Tongue (tissue), 2 donors: ENCODE results near the gene SGK1. TPM values are rescaled to one million over a fixed set of nuclear protein-coding genes. Genes with fewer than 3 reads are reported as not detected.
"Not testable (repeated sequence)": the region's sequence is repeated elsewhere in the genome, so short reads cannot be mapped to it uniquely, and the experiment has no call there.

Source experiments
- DNase-seq: peaks from one replicate; pipeline ENCODE4 v3.0.0-alpha.2; 2015
- total RNA-seq: library from RNA; depleted of rRNA; stranded (reverse); fragments of >200 nt; gene quantifications from one replicate; pipeline ENCODE4 v1.2.3, GENCODE V29; 2014

The SGK1 gene
- total RNA-seq, 1 donor from 2014 or later, result 59.6 TPM

DNA sequence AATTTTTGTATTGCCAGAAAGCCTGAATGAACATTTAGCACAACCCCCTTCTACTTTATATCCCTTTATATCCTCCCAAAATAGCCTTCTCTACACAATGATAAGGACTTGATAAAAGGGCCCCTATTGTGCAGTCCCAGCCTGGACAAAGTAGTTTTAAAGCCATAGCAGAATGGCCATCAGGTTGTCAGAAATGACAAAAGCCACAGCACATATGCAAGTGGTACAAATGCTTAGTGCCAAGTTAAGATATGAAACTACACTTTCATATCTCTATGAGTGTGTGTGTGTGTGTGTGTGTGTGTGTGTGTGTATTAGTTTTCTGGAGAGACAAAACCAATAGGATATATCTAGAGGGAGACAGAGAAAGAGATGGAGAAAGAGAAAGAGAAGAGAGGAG is 132.6 kb downstream of the SGK1 start:
- DNase-seq, result no peak

DNA sequence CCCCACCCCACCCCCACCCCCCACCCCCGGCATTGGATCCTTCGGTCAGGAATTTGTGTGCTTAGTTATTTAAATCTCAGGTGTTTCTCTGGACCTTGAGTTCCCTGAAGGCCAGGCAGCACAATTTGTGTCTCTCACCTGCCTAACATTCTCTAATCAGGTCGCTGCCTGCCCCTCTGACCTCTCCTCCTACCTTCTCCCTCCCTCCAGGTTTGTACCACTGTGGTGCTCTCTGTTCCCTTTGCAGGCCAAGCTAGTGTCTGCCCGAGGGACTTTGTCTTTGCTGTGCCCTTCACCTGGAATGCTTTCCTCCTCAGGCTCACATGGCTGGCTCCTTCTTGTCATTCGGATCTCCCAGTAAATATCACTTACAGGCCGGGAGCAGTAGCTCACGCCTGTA is 134.1 kb downstream of the SGK1 start:
- no peak for DNase-seq

DNA sequence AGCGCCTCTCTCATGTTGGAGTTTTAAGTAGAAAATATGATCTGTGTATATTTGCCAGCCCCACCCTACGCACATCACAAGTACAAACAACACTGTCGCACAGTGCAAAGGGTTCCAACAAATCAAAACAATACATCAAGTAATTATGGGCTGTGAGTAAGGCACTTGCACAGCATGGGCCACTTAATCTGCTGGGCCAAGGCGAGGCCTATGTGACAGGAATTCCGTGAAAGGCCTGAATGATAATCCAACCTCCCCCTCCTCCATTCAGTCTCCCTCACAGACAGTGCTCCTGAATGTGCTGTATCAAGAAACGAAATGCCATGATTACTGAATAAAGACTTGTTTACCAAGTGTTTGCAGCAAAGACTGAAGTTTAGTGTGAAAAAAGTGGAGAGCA is 135.4 kb downstream of the SGK1 start:
- no peak for DNase-seq

DNA sequence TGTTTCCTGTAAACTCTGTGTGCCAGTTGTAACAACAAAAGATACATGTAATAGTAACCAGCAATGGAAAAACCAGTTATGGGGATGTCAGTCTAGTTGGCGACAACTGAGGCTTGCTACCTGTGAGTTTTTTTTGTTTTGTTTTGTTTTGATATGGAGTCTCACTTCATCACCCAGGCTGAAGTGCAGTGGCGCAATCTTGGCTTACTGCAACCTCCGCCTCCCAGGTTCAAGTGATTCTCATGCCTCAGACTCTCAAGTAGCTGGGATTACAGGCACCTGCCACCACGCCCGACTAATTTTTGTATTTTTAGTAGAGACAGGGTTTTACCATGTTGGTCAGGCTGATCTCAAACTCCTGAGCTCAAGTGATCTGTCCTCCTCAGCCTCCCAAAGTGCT is 136.2 kb downstream of the SGK1 start:
- DNase-seq, result not testable (repeated sequence)

DNA sequence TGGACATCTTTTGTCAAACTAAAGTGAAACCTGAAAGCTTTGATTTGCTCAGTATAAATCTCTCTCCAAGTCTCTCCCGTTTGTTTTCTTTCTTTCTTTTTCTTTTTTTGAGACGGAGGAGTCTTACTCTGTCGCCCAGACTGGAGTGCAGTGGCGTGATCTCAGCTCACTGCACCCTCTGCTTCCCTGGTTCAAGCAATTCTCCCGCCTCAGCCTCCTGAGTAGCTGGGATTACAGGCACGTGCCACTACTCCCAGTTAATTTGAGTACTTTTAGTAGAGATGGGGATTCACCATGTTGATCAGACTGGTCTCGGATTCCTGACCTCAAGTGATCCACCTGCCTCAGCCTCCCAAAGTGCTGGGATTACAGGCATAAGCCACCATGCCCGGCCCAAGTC is 136.7 kb downstream of the SGK1 start:
- not testable (repeated sequence) for DNase-seq

DNA sequence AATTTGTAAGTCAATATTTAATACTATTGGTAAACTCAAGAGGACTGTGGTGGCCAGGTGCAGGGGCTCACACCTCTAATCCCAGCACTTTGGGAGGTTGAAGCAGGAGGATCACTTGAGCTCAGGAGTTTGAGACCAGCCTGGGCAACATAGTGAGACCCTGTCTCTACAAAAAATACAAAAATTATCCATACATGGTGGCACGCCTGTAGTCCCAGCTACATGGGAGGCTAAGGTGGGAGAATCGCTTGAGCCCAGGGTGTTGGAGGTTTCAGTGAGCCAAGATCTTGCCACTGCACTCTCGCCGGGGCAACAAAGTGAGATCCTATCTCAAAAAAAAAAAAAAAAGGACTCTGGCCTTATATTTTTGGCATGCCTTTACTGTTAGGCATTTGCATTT is 137.4 kb downstream of the SGK1 start:
- not testable (repeated sequence) for DNase-seq

DNA sequence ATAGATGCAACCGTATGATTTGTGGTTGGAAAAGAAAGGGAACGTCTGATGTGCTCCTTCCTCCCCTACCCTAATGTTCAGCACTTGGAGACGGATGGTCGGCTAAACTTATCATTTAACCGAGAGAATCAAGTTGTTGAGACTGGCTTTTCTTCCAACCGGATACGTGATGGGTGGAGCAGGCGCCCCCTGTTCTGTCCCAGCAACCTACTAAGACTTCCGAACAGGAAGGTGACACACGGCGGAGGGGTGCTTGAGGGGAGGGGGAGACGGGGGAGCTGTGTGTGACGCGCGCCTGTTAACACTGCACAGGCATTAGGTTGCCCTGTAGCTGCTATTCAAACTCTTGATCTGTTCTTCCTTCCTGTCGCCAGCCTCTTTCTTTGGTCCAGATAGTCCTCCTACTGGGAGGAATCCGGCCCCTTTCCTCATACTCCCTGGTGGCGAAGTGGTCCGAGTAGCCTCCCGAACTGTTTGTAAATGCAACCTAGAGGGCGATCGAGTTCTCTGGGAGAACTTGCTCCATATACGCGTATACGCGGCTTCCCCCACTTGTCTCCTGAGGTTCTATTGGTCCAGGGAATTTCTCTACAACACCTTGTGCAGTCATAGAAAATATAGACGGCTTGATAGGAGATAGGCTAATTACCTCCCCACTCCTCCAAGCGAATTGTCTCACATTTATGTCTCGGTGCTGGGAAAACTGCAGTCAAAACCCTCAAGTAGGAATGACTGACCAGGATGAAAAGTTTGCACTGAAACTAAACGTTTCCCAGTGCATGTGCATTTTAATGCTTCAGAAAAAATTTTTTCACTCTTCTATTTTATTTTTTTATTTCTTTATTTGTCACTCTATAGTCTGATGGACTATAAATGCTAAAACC is 139.5 kb downstream of the SGK1 start:
- DNase-seq, result peak; percentile 91

DNA sequence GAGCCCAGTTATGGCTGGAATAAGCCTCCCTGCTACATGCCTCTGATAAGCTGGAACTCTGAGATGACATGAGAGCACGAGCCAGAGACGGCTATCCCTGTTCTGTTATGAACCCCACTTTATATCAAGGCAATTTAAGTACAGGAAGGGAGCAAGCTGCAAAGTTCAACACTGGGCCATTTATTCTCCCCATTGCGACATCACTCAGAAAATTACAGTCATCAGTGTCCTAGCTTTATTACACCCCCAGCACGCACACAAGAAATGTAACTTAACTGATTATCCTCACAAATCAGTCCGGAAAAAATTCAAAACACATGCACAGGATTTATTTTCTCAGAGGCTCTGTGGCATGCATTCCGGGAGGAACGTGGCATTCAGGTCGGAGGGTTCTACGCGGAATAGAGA is 140.2 kb downstream of the SGK1 start:
- DNase-seq, result no peak

DNA sequence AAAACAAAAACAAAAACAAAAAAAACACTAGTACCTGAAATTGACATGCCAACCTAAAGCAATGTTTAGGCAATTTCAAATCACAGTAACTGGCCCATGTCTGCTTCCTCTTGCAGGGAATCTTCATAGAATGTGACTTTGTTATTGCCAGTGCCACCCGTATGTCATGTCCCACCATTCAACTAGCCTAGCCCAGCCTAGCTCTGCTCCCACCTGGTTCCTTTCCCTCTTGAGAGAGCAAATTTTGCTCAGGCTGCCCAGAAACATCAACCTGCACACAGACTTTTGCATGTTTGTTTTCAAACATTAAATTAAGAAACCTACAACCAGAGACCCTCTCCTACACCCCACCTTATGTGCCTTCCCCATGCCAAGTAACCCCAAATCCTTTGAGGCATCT is 140.7 kb downstream of the SGK1 start:
- DNase-seq, result no peak

DNA sequence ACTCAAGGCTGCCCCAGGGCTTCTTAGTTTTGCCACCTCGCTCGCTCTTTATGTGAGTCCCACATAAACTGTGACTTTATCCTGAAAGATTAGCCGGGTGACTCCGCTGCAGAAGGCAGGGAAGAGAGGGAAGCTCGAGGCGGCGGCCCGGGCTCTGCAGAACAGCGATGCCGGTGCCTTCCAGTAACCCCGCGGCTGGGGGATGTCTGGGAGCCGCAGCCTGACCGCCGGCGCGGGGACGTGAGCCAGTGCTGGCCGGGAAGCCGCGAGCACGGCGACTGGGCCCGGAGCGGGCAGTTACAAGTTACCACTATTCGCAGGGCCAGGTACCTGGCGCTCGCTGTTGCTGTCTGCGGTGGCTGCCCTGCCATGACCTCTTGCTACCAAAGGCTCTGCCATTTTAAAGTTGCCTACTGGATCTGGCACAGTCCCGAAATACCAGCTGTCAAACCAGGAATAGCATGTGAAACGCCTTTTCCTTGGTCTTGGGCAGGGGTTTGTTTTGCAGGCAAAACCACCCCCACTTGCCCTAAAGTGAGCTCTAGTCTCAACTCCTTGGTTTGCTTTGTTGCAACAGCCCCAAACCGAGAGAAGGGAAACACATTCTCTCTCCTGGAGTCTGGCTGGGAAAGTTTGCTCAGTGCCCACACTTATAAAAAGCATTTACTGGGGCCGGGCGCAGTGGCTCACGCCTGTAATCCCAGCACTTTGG is 141.5 kb downstream of the SGK1 start:
- DNase-seq, result peak; percentile 40

DNA sequence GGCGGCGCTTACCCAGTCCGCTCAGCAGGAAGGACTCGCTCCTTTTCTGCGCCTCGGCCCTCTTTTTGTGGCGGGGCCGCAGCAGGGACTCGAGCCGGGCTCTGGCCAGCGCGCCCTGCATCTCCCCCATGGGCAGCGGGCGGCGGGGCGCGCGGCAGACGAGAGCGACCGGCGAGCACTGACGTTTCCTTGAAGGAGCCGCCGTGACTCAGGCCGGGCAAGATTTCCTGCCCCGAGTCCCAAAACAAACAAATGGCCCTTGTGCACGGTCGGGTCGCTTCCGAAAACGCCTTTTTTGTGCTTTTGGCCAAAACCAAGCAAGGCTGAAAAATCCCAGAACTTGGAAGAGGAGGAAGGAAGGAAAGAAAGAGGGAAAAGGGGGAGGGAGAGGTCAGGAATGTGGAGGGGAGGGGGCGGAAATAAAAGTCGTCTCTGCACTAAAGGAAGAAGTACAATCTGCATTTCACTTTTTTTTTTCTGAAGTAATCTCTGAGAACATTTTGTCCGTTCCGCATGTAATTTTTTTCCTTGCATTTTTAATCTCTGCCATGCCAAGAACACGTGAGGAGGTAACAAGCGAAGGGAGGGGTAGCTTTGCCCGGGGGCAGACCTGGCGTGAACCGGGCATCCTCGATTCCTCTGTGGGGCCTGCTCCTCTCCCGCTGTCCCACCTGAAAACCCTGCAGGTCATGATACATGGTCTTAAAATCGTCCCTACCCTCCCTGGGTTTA is 142.2 kb downstream of the SGK1 start:
- peak; percentile 67 for DNase-seq

DNA sequence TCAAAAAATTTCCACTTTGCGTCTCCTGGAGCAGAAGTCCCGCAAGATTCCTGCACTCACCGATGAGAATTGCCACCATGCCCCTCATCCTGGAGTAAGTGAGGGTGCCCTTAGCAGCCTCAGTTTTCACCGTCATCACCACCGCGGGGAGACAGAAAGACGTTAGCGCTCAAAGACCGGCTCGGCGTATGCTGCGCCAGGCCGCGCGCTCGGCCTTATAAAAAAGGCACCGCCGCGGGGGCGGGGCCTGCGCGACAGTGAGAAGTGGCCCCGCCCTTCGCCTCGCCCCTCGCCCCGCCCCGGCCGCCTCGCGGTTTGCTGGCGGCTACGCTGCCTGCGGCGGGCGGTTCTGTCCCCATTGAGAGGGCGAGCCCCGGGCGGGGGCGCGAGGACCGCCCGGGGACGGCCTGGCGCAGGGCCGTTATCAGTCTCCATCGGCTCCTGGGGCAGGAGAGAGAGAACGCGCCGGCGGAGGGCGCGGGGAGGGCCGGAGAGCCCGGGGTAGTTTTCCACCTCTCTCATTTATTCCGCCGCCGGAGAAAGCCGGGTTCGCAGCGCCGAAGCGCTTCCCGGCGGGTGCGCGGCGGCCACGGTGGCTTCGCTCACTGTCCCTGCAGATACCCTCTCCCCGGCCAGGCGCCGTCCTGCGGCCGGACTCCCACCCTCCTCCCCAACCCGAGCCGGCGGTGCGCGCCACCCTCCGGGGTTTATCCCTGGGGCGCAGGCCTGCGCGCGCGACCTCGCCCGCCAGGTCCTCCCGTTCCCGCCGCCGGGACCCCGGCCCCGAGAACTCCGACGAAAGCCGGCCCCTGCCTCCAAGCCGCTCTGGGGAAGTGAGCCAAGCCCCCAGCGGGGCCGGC is 143.0 kb downstream of the SGK1 start:
- DNase-seq, result peak; percentile 95

DNA sequence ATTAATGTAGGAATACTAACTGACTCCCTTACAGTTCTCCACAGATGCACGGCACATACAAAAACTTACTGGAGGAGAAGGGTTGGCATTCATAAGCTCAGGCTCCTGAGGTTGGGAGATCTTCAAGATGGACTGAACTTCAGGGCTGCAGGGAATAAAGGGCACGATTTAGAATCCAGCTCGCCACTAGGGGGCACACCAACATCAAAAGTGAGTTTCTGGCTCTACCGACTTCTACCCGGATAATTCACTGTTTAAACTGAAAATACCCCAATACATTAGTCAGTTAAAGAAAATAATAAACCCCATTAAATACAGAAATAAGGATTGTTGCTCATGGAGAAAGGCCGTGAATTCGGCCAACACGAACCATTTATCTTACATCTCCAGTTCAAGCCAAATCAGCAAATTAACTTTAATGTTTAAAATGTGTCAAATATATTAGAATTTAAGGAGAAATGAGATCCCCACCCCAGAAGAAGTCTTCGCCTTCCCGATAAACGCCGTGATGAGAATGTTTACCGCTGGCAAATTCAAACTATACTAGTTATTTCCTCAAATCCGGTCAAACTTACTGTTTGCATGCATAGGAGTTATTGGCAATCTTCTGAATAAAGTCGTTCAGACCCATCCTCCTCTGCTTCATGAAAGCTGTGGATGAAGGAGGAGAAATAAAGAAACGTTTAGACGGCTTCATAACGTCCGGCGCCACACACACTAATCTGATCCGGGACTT is 143.8 kb downstream of the SGK1 start:
- DNase-seq, result peak; percentile 95

DNA sequence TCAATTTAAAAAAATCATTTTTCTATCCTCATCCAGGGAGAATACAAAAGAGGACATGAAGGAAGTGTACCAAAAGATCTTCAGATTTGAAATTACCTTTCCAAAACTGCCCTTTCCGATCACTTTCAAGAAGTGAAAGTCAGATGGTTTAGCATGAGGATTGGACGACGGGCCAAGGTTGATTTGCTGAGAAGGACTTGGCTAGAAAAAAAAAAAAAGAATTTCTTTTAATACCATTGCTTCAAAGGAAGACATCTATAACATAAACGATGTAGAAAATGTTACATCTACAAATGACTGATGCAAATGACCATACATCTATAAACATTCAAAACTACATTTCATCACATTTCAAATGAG is 144.6 kb downstream of the SGK1 start:
- DNase-seq, result no peak

DNA sequence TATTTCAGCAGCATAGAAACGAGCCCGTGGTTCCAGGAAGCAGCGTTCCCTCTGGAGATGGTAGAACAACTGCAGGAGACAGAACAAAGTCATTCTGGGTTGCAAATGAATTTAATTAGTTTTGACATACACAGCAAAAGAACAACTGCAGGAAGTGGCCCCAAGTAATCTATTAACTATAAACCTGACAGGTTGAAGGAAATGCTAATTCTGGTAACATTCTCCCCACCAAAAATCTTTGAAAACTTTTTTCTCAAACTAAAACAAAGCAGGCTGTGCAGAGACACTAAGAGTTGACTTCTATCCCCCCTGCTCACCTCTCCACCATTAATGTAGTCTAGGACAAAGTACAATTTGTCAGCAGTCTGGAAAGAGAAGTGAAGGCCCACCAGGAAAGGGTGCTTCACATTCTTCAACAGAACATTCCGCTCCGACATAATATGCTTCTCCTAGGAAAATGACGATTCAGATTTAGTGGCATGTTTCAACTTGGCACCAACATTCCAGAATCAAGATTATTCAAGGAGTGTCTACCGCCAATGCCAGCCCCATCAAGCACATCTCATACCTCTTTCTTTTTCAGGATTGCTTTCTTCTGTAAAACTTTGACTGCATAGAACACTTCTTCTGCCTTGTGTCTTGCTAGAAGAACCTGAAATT is 145.1 kb downstream of the SGK1 start:
- no peak for DNase-seq

DNA sequence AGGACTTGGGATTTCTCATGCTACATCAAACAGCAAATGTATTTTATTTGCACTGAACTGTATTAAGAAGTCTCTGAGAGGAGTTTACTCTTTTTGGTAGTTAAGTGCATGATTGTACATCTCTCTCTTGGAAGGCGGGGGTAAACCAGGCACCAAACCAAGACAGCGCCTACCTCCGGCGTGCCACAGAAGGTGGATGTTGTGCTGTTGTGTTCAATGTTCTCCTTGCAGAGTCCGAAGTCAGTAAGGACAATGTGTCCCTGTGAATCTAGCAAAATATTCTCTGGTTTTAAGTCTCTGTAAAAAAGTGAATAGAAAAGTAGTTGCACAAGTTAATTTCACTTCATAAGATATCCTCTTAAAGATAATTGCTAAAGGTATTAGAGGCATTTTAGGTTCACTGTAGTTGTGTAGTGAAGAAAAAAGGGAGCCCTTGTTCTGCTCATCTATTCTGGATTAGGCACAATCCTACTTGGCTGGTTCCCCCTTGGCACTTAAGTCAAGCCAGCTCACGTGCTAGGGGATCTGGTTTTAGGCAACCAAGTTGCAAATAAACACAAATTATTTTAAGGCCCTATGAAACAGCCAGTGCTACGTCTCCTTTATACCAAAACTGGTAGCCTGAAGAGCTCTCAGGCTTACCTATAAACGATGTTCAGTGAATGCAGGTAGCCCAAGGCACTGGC is 145.7 kb downstream of the SGK1 start:
- DNase-seq, result no peak

DNA sequence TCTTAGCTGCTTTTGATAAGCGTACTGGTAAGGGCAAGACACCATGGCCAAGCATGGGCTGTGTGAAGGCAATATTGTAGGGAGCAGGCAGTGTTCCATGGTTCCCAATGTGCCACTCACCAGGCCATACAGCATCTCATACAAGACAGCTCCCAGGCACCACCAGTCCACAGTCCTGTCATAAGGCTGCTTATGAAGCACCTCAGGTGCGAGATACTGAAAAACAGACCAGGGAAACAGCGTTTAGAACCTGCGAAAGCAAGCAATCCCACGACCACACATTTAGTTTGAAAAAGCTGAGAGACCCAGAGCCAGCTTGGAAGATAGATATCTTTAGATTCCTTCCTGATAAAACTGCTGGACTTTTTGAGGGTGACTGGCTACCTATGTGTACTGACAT is 146.4 kb downstream of the SGK1 start:
- DNase-seq, result no peak

DNA sequence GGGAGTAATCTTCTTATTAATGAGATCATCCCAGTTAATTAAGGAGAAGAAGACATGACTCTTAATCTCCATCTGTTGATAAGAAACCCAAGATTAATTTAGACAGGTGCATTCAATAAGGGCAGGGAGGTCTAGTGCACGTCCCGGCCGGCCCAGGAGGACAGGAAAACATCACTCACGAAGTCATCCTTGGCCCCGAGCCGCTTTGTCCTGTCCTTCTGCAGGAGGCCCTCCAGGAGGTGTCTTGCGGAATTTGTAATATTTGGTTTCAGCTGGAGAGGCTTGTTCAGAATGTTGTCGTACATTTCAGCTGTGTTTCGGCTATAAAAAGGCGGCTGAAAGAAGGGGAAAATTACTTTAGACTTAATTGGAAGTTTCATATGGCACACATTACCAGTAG is 147.1 kb downstream of the SGK1 start:
- DNase-seq, result no peak

DNA sequence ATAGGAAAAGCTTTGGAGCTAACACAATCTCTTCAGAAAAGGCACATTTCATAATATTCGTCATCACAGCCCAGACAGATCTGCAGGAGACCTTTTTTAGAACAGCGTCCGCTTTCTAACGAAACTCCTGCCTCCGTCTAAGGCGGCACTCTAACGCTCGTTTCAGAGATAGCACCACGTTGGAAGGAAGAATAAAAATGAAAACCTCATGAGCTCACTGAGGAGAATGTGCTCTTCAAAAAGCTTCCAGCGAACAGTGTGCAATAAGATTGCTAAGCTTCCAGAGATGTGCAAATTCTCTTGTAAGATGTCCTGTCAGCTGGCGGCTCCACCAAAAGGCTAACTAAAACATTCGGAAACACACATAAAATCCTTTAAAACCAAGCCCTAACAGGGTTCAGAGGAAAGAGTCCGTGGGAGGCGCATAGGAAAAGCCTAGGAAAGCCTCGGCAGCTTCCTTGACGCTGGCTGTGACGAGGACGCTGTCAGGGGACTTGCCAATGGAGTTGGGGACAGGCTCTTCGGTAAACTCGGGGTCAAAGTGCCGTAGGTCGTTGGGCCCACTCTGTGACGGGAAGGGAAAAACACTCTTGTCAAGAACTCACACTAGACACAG is 147.9 kb downstream of the SGK1 start:
- no peak for DNase-seq
